Measurements from ENCODE around the gene ZFAND3. TPM values are rescaled to one million over a fixed set of nuclear protein-coding genes. Genes with fewer than 3 reads are reported as not detected.
"Not testable (repeated sequence)": the region's sequence is repeated elsewhere in the genome, so short reads cannot be mapped to it uniquely, and the experiment has no call there.

The ZFAND3 gene
- polyA plus RNA-seq, 3 donors, result 149 to 158 (median 150) TPM

DNA sequence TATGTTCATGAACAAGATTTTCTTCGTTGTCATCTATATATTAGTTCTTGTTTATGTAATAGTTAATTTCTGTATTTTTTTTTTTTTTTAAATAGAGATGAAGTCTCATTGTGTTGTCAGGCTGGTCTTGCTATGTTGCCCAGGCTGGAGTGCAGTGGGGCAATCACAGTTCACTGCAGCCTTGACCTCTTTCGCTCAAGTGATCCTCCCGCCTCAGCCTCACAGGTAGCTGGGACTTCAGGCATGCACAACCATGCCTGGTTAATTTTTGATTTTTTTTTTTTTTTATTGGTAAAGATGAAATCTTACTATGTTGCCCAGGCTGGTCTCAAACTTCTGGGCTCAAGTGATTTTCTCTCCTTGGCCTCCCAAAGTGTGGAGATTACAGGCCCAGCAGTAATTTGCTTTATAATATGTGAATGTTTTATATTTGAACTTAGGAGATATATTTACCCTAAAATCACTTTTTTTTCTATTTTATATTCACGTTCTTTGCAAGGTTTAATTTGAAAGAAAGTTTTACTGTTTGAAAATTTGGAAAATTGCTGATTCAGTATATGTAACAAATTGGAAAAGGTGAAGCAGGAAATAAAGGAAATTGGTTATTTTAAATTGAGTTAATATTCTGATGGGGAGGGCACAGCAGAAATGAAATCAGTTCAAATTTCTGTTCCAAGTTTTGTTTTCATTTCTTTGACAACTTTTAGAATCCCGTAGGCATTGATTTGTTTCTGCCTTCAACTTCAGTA is 56.2 kb downstream of the ZFAND3 start:
- no peak for DNase-seq (ENCODE audit: extremely low read depth in 1 of 11, low read depth in 9 of 11, low spot score in 4 of 11)

GRCh38 chr6:37876843-37877242 is 57.3 kb downstream of the ZFAND3 start:
- DNase-seq (ENCODE audit: extremely low read depth in 1 of 11, low read depth in 9 of 11, low spot score in 4 of 11), result no peak

DNA sequence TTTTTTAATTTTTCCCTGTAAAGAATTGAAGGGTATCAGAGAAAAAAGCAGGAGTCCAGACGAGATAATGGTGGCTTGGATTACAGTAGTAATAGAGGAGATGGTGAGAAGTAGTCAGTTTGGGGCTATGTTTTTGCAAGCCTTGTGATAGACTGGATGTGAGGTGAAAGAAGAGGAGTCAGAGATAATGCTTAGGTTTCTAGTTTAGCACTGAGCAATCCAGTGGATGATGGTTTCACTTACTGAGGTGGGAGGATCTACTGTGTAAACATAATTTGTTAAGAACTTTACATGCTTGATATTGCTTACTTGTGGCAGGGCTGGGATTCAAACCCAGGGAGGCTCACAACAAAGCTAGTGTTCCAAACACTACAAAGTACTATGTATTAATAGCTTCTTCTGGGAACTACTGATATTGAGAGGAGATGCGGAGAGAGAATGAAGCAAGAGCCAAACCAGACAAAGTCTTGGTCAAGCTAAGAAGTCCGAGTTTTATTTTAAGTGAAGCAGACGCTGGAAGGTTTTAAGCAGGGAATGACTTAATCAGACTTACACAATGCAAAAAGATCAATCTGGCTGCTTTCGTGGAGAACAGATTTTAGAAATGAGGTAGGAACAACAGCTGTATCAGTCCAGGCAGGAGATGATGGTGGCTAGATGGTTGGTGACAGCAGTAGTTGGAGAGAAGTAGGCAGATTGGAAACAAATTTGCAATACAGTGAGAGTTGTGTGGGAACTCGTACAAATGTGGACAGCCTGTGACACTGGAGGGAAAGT is 58.0 kb downstream of the ZFAND3 start:
- peak in 1 of 11 donors; percentile 11 for DNase-seq (ENCODE audit: extremely low read depth in 1 of 11, low read depth in 9 of 11, low spot score in 4 of 11)

DNA sequence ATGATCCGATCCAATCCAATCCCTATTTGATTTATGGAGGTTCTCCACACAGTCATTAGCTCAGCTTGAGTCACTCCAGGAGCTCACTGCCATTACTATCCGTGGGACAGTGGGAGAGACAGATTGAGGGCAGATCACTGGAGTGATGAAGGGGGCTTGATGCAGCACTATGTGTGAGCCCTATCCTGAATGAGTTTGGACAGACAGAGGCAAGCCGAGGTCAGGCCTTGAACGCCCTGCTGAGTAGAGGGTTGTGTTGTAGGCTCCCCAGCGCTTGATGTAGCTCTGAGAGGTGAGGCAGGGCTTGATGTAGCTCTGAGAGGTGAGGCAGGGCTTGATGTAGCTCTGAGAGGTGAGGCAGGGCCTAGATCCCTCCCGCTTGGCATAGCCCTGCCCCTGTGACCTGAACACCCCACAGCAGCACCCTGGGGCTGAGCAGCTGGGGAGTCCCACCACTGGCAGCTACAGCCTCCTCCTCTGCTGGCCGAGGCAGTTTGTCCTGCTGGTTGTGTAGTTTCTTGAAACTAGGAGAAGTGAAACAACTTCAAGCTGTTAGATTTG is 58.7 kb downstream of the ZFAND3 start:
- DNase-seq (ENCODE audit: extremely low read depth in 1 of 11, low read depth in 9 of 11, low spot score in 4 of 11), result no peak

- not testable (repeated sequence) for DNase-seq (ENCODE audit: extremely low read depth in 1 of 11, low read depth in 9 of 11, low spot score in 4 of 11)
Measured at GRCh38 chr6:37880602-37881001, 61.1 kb downstream of the ZFAND3 start.

GRCh38 chr6:37882292-37882691 is 62.8 kb downstream of the ZFAND3 start:
- no peak for DNase-seq (ENCODE audit: extremely low read depth in 1 of 11, low read depth in 9 of 11, low spot score in 4 of 11)

DNA sequence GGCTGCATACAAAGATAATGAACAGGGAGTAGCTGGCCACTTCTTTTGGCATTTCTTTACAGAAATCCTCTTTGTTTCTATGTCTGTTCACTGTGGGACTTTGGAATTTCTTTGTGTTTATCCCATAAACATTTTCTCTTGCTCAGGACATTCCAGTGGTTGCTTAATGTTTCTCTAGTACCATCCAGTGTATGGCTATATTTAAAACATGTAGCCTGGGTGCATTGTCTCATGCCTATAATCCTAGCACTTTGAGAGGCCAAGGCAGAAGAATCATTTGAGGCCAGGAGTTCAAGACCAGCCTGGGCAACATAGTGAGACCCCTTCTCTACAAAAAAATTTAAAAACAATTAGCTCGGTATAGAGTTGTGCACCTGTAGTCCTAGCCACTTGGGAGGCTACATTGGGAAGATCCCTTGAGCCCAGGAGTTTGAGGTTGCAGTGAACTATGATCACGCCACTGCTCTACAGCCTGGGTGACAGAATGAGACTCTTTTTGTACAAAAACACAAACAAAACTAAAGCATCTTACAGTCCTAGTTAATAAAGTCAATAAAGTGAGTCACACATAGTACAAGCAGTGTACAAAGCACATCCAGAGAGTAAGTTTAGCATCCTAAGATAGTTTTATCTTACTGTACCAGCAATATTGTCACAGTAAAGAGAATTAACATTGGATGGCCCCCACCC is 63.3 kb downstream of the ZFAND3 start:
- DNase-seq (ENCODE audit: extremely low read depth in 1 of 11, low read depth in 9 of 11, low spot score in 4 of 11), result peak in 1 of 11 donors; percentile 8

DNA sequence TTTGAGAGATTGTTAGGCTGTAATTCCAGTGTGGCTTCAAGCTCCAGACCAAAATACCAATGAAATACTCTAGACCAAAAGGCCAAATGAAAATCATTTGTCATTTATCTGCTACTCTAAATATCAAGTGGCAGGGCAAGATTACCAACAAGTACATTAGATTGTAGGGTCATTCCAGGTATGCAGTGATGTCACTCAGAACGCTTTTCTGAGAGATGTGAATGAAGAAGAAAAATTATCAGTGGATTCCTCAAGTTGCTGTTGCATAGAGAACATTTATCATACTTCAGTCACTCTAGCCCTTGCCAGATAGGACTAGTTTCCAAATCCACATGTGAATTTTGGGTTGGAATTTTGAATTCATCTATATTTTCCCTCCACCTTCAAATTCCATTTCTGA is 65.0 kb downstream of the ZFAND3 start:
- no peak for DNase-seq (ENCODE audit: extremely low read depth in 1 of 11, low read depth in 9 of 11, low spot score in 4 of 11)

GRCh38 chr6:37889051-37889450 is 69.5 kb downstream of the ZFAND3 start:
- DNase-seq (ENCODE audit: extremely low read depth in 1 of 11, low read depth in 9 of 11, low spot score in 4 of 11), result no peak

DNA sequence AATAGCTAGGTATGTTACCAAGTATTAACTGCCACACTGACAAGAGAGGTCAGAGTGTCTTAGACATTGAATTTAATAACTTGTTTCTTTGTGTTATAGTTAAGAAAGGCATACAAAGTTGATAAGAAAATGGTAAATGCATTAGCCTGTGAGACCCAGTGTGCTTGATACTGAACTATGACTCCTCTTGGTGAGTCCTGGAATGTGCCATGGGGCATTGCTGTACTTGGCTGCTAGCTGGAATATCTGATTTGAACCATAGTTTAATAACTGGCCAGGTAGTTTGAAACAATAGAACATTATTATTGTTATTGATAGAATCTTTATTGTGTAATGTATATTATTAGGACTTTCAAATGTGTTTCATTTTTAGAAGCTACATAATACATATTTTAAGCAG is 70.0 kb downstream of the ZFAND3 start:
- no peak for DNase-seq (ENCODE audit: extremely low read depth in 1 of 11, low read depth in 9 of 11, low spot score in 4 of 11)

GRCh38 chr6:37891072-37891471 is 71.5 kb downstream of the ZFAND3 start:
- no peak for DNase-seq (ENCODE audit: extremely low read depth in 1 of 11, low read depth in 9 of 11, low spot score in 4 of 11)

DNA sequence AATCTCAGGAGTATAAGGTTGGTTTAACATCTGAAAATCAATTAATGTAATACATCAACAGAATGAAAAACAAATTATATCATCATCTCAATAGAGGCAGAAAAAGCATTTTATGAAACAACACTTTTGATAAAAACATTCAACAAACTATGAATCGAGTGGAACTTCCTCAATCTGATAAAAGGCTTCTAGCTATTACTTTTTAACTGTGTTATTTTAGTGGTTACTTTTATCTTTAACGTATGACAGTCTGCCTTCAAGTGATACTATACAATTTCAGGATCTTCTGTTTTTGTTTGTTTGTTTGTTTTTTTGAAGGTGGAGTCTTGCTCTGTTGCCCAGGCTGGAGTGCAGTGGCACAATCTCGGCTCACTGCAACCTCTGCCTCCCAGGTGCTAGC is 73.7 kb downstream of the ZFAND3 start:
- no peak for DNase-seq (ENCODE audit: extremely low read depth in 1 of 11, low read depth in 9 of 11, low spot score in 4 of 11)

GRCh38 chr6:37893734-37894133 is 74.2 kb downstream of the ZFAND3 start:
- DNase-seq (ENCODE audit: extremely low read depth in 1 of 11, low read depth in 9 of 11, low spot score in 4 of 11), result not testable (repeated sequence)

DNA sequence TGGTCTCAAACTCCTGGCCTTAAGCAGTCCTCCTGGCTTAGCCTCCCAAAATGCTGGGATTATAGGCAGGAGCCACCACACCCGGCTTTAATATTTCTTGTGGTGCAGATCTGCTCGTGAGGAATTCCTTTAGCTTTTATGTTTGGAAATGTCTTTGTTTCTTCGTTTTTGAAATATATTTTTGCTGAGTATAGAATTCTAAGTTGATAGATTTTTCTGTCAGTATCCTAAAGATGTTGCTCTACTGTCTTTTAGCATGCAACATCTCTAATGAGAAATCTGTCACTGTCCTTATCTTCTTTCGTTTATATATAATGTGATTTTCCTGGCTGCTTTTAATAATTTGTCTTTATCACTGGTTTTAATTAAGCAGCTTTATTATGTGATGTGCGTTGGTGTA is 75.1 kb downstream of the ZFAND3 start:
- DNase-seq (ENCODE audit: extremely low read depth in 1 of 11, low read depth in 9 of 11, low spot score in 4 of 11), result no peak

- DNase-seq (ENCODE audit: extremely low read depth in 1 of 11, low read depth in 9 of 11, low spot score in 4 of 11), result no peak
Measured at GRCh38 chr6:37897321-37897720, 77.8 kb downstream of the ZFAND3 start.

DNA sequence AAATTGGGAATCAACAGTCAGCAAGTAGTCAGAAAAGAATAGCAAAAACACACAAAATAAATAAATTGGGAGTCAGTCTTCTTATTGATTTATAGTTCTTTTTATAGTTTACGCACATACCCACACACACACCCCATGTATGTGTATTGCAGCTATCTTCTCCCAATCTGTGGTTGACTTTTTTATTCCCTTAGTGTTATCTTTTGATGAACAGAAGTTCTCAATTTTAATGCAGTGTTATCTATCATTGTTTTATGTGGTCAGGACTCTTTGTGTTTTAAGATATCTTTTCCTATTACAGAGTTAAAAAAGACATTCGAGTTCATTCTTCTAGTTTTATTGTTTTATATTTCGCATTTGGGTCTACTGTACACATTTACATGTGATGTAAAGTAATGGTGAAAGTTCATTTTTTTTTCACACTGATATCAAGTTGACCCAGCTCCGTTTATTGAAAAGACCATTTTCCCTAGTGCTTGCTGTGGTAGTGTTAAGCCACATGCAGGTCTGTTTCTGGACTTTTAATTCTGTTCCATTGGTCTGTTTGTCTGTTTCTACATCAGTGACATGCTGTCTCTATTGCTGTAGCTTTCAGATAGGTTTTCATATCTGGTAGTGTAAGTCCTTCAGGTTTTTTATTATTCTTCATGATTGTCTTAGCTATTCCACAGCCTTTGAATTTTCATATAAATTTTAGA is 78.4 kb downstream of the ZFAND3 start:
- DNase-seq (ENCODE audit: extremely low read depth in 1 of 11, low read depth in 9 of 11, low spot score in 4 of 11), result no peak

- DNase-seq (ENCODE audit: extremely low read depth in 1 of 11, low read depth in 9 of 11, low spot score in 4 of 11), result no peak
Measured at GRCh38 chr6:37903351-37904340, 84.1 kb downstream of the ZFAND3 start.

DNA sequence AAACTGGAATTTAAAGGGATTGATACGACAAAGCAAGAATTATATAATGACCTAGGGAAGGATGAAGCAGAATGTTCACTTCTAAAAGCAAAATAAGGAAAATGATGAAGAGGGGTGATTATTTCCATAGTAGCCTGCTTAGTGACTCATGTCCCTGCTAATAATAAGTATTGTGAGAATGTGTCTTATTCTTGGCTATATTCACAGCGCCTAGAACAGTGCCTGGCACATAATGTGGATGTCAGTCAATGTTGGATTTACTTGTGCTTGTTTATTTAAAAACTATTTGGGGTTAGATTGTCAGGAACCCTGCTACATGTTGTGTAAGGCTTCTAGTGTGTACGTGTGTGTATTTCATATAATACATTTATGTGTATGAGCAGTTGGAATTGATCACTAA is 85.1 kb downstream of the ZFAND3 start:
- DNase-seq (ENCODE audit: extremely low read depth in 1 of 11, low read depth in 9 of 11, low spot score in 4 of 11), result no peak

All from renal cortex interstitium (tissue), 11 donors.